Stimulated activated CD8-positive, alpha-beta memory T cell treated with anti-CD3 and anti-CD28 coated beads, Interleukin-15, amount 100 ng/mL, for 24 hours (primary cell): ENCODE data around the gene ATRIP.
"Not testable (repeated sequence)": the region's sequence is repeated elsewhere in the genome, so short reads cannot be mapped to it uniquely, and the experiment has no call there.

Experiments used
- DNase-seq: peaks from one replicate; pipeline ENCODE4 v3.0.0-alpha.2; 2020; ENCODE audit warnings: low read depth

ATRIP gene

GRCh38 chr3:48446425-48447193 is at the start of gene ATRIP:
Gene ATRIP, plus strand, starts transcription at chr3:48446737. Its CDS starts 109 bp downstream, at chr3:48446846.
- DNase-seq, result peak; percentile 74

- no peak for DNase-seq
These were observed 48.5 kb upstream of the ATRIP start for GRCh38 chr3:48397767-48398681.

GRCh38 chr3:48398701-48399386 is 47.7 kb upstream of the ATRIP start:
- DNase-seq, result no peak

- DNase-seq, result no peak
These were observed 47.0 kb upstream of the ATRIP start for GRCh38 chr3:48399387-48400172.

GRCh38 chr3:48400824-48401433 is 45.6 kb upstream of the ATRIP start:
- DNase-seq, result no peak

- DNase-seq, result not testable (repeated sequence)
These were observed 45.1 kb upstream of the ATRIP start for GRCh38 chr3:48401434-48401901.

GRCh38 chr3:48402281-48402732 is 44.2 kb upstream of the ATRIP start:
- DNase-seq, result no peak

- DNase-seq, result no peak
These were observed 43.6 kb upstream of the ATRIP start for GRCh38 chr3:48402907-48403306.

GRCh38 chr3:48403533-48404439 is 42.8 kb upstream of the ATRIP start:
- DNase-seq, result no peak

- no peak for DNase-seq
These were observed 41.8 kb upstream of the ATRIP start for GRCh38 chr3:48404440-48405342.

- DNase-seq, result no peak
These were observed 41.1 kb upstream of the ATRIP start for GRCh38 chr3:48405343-48405881.

- DNase-seq, result no peak
These were observed 40.6 kb upstream of the ATRIP start for GRCh38 chr3:48405971-48406370.

- no peak for DNase-seq
These were observed 39.8 kb upstream of the ATRIP start for GRCh38 chr3:48406443-48407431.

GRCh38 chr3:48407542-48408099 is 38.9 kb upstream of the ATRIP start:
- DNase-seq, result no peak

- DNase-seq, result no peak
These were observed 37.7 kb upstream of the ATRIP start for GRCh38 chr3:48408823-48409281.

GRCh38 chr3:48409291-48410201 is 37.0 kb upstream of the ATRIP start:
- DNase-seq, result no peak
